ENCODE results near the gene SH3PXD2B. TPM values are rescaled to one million over a fixed set of nuclear protein-coding genes. Genes with fewer than 3 reads are reported as not detected.

SH3PXD2B gene
- total and polyA plus RNA-seq, 2 of the 13 experiments (the other 11 are each of a cell fraction or from before 2014, with no cell fraction given): 3.4 to 4.6 TPM

- TF ChIP-seq ZBTB37 (CRISPR knock-in tag; IDR thresholded peaks at IDR 0.05): no peak
Observed at GRCh38 chr5:172413601-172414171, 40.6 kb downstream of the SH3PXD2B start (continued).

GRCh38 chr5:172412724-172413286 is 41.5 kb downstream of the SH3PXD2B start:
- Histone ChIP-seq H3K27me3 (ENCODE audit: control insufficient read depth in 1 of 2, insufficient read depth in 2 of 2, low read length in 2 of 2) (no peaks in the 10 kb centered on the region), H3K4me3 (replicated peaks in 1 of 3; ENCODE audit: insufficient read depth in 1 of 3, low read depth in 2 of 3, low read length in 3 of 3) (no peak overlapping the region), H3K36me3 (replicated peaks in 1 of 2; ENCODE audit: control insufficient read depth in 1 of 2, insufficient read depth in 2 of 2, low read length in 2 of 2) (no peaks in the 10 kb centered on the region), H3K9me3 (ENCODE audit: low read length) (no peaks in the 10 kb centered on the region), H3K4me1 (ENCODE audit: insufficient read depth, low read length) (peaks cover 50% of the 10 kb centered on the region), H3K4me2 (ENCODE audit: low read depth, low read length) (no peak overlapping the region), H2AFZ (ENCODE audit: low read length) (no peak overlapping the region), H3K27ac (ENCODE audit: extremely low read length, insufficient read depth, low read length) (no peak overlapping the region), H3K9ac (ENCODE audit: insufficient read depth, low read depth, low read length) (no peak overlapping the region), H4K20me1 (ENCODE audit: insufficient read depth, low read length) (no peaks in the 10 kb centered on the region), H3K79me2 (ENCODE audit: insufficient read depth, low read length) (no peaks in the 10 kb centered on the region)
- no peak for FAIRE-seq
- POLR2A ChIA-PET: no interaction called here
- no peak for DNase-seq (ENCODE audit: low spot score)
- ATAC-seq: no peak
- intact Hi-C loops (cut with micrococcal nuclease; ENCODE audit: unreplicated experiment) (no loop called here), in situ Hi-C loops (cut with HindIII; ENCODE audit: extremely low pct_ligation_motif_present, low pct_unique_long_range_greater_than_20kb) (no loop called here)
- WGBS (ENCODE audit: low lambda C conversion rate): 96% methylated on average over 8 of the region's 13 CpGs
- BruUV-seq (replicated peaks): no TSS peak
- CTCF ChIA-PET (ENCODE audit: low intra/inter-chr PET ratio, low total read pairs): no interaction called here
- no peak for TF ChIP-seq CHCHD3 (CRISPR knock-in tag; IDR thresholded peaks at IDR 0.05)
- no peak for TF ChIP-seq PRDM4 (CRISPR knock-in tag; IDR thresholded peaks at IDR 0.05; ENCODE audit: borderline replicate concordance)
- TF ChIP-seq ZNF318 (CRISPR knock-in tag; IDR thresholded peaks at IDR 0.05): no peak
- no peak for TF ChIP-seq EP300 (IDR thresholded peaks at IDR 0.05; ENCODE audit: low read depth in 2 of 2, low read length in 2 of 2)
- no peak for TF ChIP-seq EP300 (CRISPR knock-in tag; IDR thresholded peaks at IDR 0.05; ENCODE audit: borderline replicate concordance)
- no peak for TF ChIP-seq ZNF891 (CRISPR knock-in tag; IDR thresholded peaks at IDR 0.05)
- TF ChIP-seq TFE3 (CRISPR knock-in tag; IDR thresholded peaks at IDR 0.05): no peak
